K562 (cell line): ENCODE data around the gene DNAAF2. TPM values are rescaled to one million over a fixed set of nuclear protein-coding genes. Genes with fewer than 3 reads are reported as not detected.

Experiments used
- AFF4 ChIP-seq: sonication (generic); formaldehyde crosslinking; IDR thresholded peaks from 2 replicates; pipeline ENCODE4 v1.8.0; 2023; ENCODE audit warnings: mild to moderate bottlenecking, missing genetic modification reagents
- ERF ChIP-seq: fragments of 450-650 bp; formaldehyde crosslinking; IDR thresholded peaks from 2 replicates; pipeline ENCODE4 v1.4.0; 2020; ENCODE audit warnings: mild to moderate bottlenecking, mixed read lengths
- EZH2 ChIP-seq: IDR thresholded peaks from 2 replicates; pipeline ENCODE4 v1.6.1; 2012; ENCODE audit warnings: low read depth, mild to moderate bottlenecking, inconsistent platforms, low read length, borderline replicate concordance
- FOXJ3 ChIP-seq: sonication (generic); formaldehyde crosslinking; IDR thresholded peaks from 2 replicates; pipeline ENCODE4 v1.4.0; 2020; ENCODE audit warnings: mild to moderate bottlenecking, missing genetic modification reagents
- HDAC1 ChIP-seq, 2 experiments: fragments of 450-650 bp; IDR thresholded peaks; 2 replicates each; pipeline ENCODE4 v1.6.1; 2016 to 2017; ENCODE audit warnings: inconsistent platforms in 1 of 2, mild to moderate bottlenecking in 1 of 2, moderate library complexity in 1 of 2
- HDGF ChIP-seq: fragments of 450-650 bp; IDR thresholded peaks from 2 replicates; pipeline ENCODE4 v1.6.1; 2016
- ILK ChIP-seq: fragments of 450-650 bp; IDR thresholded peaks from 2 replicates; pipeline ENCODE4 v1.6.1; 2016; ENCODE audit warnings: missing genetic modification characterization, low read depth, mild to moderate bottlenecking, missing compliant biosample characterization, moderate library complexity, borderline replicate concordance
- JUNB ChIP-seq: fragments of 450-650 bp; formaldehyde crosslinking; conservative IDR thresholded peaks from 2 replicates; pipeline ENCODE4 v1.4.0; 2020; ENCODE audit warnings: mild to moderate bottlenecking
- KAT7 ChIP-seq: sonication (generic); formaldehyde crosslinking; IDR thresholded peaks from 2 replicates; pipeline ENCODE4 v1.8.0; 2022; ENCODE audit warnings: missing genetic modification reagents, mild to moderate bottlenecking, borderline replicate concordance
- KHSRP ChIP-seq: fragments of 450-650 bp; IDR thresholded peaks from 2 replicates; pipeline ENCODE4 v1.6.1; 2017
- NFATC3 ChIP-seq: fragments of 450-650 bp; IDR thresholded peaks from 2 replicates; pipeline ENCODE4 v1.6.1; 2017; ENCODE audit warnings: mild to moderate bottlenecking
- NFRKB ChIP-seq: fragments of 450-650 bp; IDR thresholded peaks from 2 replicates; pipeline ENCODE4 v1.6.1; 2016; ENCODE audit warnings: low read depth
- NRF1 ChIP-seq, 2 experiments: fragments of 450-650 bp; IDR thresholded peaks in 1 of 2; conservative IDR thresholded peaks in 1 of 2; 2 replicates each; pipeline ENCODE4 v1.6.1; 2014; ENCODE audit warnings: mild to moderate bottlenecking in 2 of 2
- RFX5 ChIP-seq: IDR thresholded peaks from 2 replicates; pipeline ENCODE4 v1.6.1; 2011; ENCODE audit warnings: low read depth, mild to moderate bottlenecking, improper control_type of control experiment, low read length
- SIRT6 ChIP-seq: IDR thresholded peaks from one replicate; pipeline ENCODE4 v1.6.1; 2012; ENCODE audit warnings: low read depth, mild to moderate bottlenecking, control low read depth, inconsistent platforms, low read length, moderate library complexity
- SLC30A9 ChIP-seq: fragments of 250-450 bp; sonication (Bioruptor Pico); IDR thresholded peaks from 2 replicates; pipeline ENCODE4 v1.8.0; 2022; ENCODE audit warnings: mild to moderate bottlenecking, moderate library complexity
- SP2 ChIP-seq: IDR thresholded peaks from 2 replicates; pipeline ENCODE4 v1.6.1; 2011; ENCODE audit warnings: mild to moderate bottlenecking, low read depth, low read length, moderate library complexity; ENCODE audit not compliant: poor library complexity, severe bottlenecking; ENCODE audit errors: extremely low read depth
- TBL1XR1 ChIP-seq, 2 experiments: IDR thresholded peaks; 2 replicates each; pipeline ENCODE4 v1.6.1; 2012; ENCODE audit warnings: improper control_type of control experiment in 2 of 2, low read length in 2 of 2, mild to moderate bottlenecking in 1 of 2
- TCF7 ChIP-seq: sonication (generic); IDR thresholded peaks from 2 replicates; pipeline ENCODE4 v1.6.1; 2016; ENCODE audit warnings: antibody characterized with exemption, borderline replicate concordance
- TEAD4 ChIP-seq, 2 experiments: sonication (generic) in 1 of 2; formaldehyde crosslinking in 1 of 2; IDR thresholded peaks; 2 replicates each; pipeline versions ENCODE4 v1.6.1 to v1.8.0; 2012 to 2022; ENCODE audit warnings: borderline replicate concordance in 1 of 2, inconsistent platforms in 1 of 2, low read length in 1 of 2, mild to moderate bottlenecking in 1 of 2, missing genetic modification reagents in 1 of 2
- TFAP4 ChIP-seq: sonication (generic); formaldehyde crosslinking; IDR thresholded peaks from 2 replicates; pipeline ENCODE4 v1.8.0; 2022; ENCODE audit warnings: missing genetic modification reagents, mild to moderate bottlenecking, moderate library complexity, borderline replicate concordance
- TRIM28 ChIP-seq: fragments of 450-650 bp; IDR thresholded peaks from 2 replicates; pipeline ENCODE4 v1.6.1; 2017
- polyA plus RNA-seq, 8 experiments: library from polyadenylated mRNA; depleted of rRNA in 4 of 8; stranded (reverse) in 5 of 8; unstranded in 3 of 8; fragments of >200 nt; fragmentation: Nextera tagmentation in 2 of 8; fragmentation: Illumina TruSeq in 1 of 8; extraction: Ambion mirVana in 2 of 8; extraction: Trizol in 1 of 8; gene quantifications; 2 replicates each; pipeline versions ENCODE4 v1.2.1 to v1.2.3, GENCODE V29; 2011 to 2014; ENCODE audit warnings: inconsistent platforms in 1 of 8, missing spikeins in 1 of 8
- total RNA-seq, 7 experiments: library from RNA; depleted of rRNA in 6 of 7; stranded (reverse); fragments of >200 nt in 6 of 7; fragmentation: Illumina TruSeq in 2 of 7; extraction: Trizol in 2 of 7; gene quantifications; 2 replicates each; pipeline versions ENCODE4 v1.2.1 to v1.2.3, GENCODE V29; 2011 to 2021; ENCODE audit warnings: low replicate concordance in 1 of 7

Gene DNAAF2
- total and polyA plus RNA-seq, 9 of the 15 experiments (the other 6 are each of a cell fraction or from before 2014, with no cell fraction given), result 2.4 to 14.6 (median 11.1) TPM

GRCh38 chr14:49585803-49586672 lies 49.0 kb downstream of the DNAAF2 start, which contains the start of gene RPS29 (continued):
- TF ChIP-seq AFF4 (CRISPR knock-in tag) (peak; percentile 90; the same call in 1 of the 2 replicates), TEAD4 (IDR thresholded peaks at IDR 0.05; ENCODE audit: low read length) (no peak), TEAD4 (CRISPR knock-in tag; IDR thresholded peaks at IDR 0.05; ENCODE audit: borderline replicate concordance) (no peak), HDAC1 (IDR thresholded peaks at IDR 0.05) (peak; percentile 43 to 60; a peak in 1 of 4 replicates), ILK (tag) (no peak), FOXJ3 (CRISPR knock-in tag) (no peak), NFRKB (peak; percentile 79; the same call in 1 of the 2 replicates), SLC30A9 (no peak), SIRT6 (no peak), NRF1 (conservative IDR thresholded peaks at IDR 0.05 in 1 of 2, IDR thresholded peaks at IDR 0.05 in 1 of 2) (peak; percentile 97 to 98), SP2 (no peak), NFATC3 (no peak), ERF (CRISPR knock-in tag) (no peak), JUNB (peak; percentile 99), KHSRP (peak; percentile 90), TRIM28 (peak; percentile 96; the same call in 1 of the 2 replicates), KAT7 (CRISPR knock-in tag) (peak; percentile 87; the same call in 1 of the 2 replicates), TFAP4 (CRISPR knock-in tag) (peak; percentile 78), TBL1XR1 (IDR thresholded peaks at IDR 0.05; ENCODE audit: low read length in 2 of 2) (0 out of 4 replicates have a peak, but pooled peaks have one; percentile 7 to 29), RFX5 (peak; percentile 52; the same call in 1 of the 2 replicates), HDGF (no peak), TCF7 (no peak), EZH2 (no peak)
